Ramos (cell line): ENCODE measurements around the gene ATXN7L1.
"Not testable (repeated sequence)": the region's sequence is repeated elsewhere in the genome, so short reads cannot be mapped to it uniquely, and the experiment has no call there.

ENCODE experiments used
- in situ Hi-C: fragments of 300-500 bp; cut with MboI; formaldehyde crosslinking; loops from one replicate; pipeline ENCODE4 v1.14.3; 2022; ENCODE audit warnings: low sequenced_read_pairs; ENCODE audit not compliant: unreplicated experiment

Gene ATXN7L1

DNA sequence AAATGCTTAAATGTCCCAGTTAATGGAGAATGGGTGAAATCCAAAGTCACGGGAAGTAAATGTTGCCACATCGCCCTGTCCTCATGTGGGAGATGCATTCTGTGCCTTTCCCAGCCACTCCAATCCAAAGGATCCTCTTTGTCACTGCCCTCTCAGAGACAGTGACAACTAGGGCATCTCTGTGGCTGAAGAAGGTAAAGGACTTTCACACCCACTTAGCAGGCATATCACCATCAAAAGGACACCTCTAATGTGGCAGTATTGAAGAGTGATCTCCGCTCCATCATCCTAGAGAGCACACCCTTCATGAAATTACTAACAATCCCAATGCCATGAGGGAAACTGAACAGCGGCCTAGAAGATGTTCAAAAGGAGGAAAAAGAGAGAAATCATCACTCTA, 13.6 kb downstream of the ATXN7L1 start:
- in situ Hi-C loops, result no loop called here

DNA sequence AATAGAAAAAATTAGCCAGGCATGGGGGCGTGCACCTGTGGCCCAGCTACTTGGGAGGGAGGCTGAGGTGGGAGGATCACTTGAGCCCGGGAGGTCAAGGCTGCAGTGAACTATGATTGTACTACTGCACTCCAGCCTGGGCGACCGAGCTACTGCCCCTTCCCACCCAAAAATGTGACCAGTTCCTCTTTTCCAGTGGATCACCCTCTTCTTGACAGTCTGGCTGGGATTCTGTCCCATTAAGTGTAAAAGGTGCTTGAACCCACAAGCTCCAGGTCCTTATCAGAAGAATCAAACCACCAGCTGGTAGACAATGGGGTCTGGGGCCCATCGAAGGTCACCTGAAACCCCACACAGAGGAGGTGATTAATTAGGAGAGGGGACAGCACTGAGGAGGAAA, 14.1 kb downstream of the ATXN7L1 start:
- in situ Hi-C loops, result no loop called here

DNA sequence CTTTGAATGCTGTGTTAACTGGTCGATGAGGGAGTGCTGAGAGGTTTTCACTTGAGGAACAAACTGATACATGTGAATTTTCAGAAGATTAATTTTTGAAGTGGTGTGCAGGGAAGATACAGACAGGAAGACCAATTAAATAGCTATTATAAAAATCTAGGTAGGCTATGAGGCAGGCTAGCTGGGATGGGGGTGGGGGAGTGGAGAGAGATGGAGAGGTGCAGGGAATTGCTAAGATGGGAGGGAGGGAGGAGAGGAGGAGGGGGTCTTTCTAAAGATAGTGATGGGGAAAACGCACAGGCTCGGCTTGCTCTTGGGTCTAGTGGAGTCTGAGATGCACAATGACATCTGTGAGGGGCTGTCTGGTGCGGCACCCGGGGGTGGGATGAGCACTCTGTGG, 15.2 kb downstream of the ATXN7L1 start:
- in situ Hi-C loops, result no loop called here

DNA sequence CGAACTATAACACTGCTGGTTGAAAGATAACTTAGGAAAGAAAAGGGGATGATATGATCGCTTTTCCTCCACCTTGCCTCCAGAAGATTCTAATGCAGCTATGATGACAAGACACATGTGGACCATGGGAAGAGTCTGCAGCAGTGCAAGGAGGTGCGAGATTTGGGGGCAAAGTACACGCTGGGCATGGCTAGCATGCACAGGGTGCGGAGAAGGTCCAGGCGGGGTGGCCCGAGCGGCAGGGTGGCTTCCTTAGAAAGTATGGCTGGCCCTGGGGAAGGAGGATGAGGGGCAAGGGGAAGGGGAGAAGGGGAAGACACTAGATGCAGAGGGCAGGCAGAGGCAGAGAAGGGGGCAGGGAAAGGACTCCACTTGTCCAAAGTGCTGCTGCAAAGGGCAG, 15.6 kb downstream of the ATXN7L1 start:
- in situ Hi-C loops, result no loop called here

DNA sequence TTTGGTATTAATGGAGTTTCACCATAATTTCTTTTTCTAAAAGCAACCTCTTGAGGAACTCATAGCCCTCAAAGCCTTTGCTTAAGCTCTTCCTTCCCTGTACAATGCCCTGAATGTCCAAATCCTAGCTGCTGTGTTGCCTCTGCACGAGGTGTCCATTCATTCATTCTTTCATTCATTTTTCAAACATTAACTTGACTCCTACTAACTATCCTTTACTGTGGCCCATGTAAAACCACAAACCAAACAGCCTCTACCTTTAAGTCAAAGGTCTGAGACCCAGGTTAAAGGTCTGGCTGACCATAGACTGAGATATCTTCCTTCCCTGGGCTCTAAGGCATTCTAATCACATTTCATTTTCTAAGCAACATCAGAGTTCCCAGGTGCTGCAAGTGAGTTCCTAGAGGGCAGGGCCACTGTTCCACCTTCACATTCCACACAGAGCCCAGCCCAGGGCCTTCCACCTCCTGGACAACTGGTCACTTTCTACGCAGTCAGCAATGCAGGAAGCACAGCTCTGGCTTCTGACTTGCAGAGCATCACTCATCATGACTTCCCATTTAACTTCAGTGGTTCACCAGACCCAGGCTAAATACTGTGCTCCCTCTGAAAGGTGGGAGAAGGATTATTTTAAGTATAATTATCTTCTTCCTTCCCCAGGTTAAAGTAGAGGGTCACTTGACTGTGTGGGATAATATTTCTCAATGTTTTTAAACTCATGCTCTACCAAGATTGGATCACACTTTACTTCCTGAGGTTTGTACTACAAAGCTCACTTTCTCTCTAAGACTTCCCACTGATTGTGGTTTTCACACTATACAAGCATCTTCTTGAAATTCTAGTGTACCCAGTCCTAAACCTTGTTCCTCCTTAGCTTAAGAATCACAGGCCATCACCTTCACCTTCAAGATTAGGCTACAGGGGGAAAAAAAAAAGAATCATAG, 19.1 kb downstream of the ATXN7L1 start:
- in situ Hi-C loops, result no loop called here

DNA sequence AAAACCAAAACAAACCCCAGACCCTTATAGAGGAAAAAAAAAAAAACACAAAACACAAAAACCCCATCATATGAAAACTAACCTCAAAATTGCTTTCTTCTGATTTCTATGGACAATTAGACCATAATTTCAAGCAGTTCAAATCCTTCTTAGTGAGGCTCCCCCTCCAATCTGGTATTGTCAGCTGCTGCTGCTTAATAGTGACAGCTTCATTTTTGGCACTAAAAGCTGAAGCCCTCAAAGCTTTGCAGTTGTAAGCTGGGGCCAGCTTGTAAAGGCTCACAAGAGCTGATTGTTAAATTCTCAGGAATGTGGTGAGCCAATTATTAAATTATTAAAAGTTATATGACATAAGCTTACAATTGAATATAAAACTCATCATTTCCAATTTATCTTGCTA, 21.9 kb downstream of the ATXN7L1 start:
- in situ Hi-C loops, result no loop called here

DNA sequence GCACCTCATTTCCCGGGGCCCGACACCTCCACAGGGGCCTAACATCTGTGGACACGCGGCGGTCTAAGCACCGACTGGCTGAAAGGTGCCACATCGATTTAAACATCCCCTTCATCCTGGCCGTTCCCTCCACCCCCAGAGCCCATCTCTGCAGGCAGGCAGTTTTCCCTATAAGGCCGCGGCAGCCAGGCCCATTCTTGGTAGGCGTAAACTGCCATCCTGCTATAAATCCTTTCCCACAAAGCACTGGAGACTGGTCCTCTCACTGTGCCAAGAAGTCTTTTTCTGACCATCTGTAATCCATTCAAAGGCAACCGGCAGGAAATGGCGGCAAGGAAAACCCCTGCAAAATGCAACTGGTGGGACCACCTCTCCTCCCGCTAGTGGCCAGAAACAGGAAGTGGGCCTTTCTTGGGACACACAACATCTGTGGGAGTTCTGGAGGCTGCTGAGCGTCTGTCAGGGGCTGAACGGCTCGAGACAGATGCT, 22.4 kb downstream of the ATXN7L1 start:
- in situ Hi-C loops, result no loop called here

DNA sequence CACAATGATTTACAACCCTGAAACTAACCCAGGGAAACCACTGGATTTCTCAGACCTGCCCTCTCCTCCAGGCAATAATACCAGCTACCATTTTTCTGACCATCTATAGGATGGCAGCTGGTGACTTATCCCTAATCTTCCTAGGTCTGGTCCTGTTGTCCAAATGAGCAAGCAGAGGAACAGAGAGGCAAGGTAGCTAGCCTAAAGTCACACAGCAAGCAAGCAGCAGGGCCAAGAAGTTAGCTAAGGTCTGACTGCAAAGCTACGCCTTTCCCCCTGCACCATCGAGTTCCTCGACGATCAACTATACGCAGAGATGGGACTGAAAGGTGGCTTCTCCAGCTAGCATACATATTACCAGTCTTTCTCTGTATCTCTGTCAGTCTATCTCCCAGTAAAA, 25.3 kb downstream of the ATXN7L1 start:
- in situ Hi-C loops, result no loop called here

DNA sequence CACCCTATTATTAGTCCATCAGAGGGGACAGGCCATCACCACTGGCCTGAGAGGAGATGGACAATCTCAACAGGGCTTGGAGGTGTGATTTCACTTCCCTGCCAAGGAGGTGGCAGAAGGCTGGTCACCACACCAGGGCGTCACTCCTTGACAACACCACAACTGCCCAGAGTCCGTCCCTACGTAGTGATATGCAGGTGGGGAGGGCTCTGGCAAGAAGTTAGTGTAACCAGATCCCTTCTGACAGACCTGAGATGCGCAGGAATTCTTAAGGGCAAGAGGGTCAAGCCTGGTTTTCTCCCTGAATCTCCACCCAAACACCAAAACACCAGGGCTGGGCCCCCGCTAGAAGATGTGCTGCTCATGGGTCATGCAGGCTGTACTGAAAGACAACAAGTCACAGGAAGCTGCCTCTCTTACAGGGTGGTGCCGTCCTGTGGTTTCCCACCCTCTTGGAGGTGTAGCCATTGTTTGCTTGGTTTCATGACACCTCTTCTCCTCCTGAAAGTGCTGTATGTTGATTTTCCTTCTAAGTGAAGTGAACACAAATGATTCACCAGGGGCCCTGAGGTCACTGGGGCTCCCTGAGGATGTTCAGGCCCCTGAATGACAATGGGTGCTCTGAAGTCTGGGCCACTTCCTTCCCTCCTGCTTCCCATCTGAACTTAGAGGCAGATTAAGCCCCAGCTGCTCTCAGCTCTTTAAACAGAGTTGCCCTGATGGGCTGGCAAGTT, 27.1 kb downstream of the ATXN7L1 start:
- in situ Hi-C loops, result no loop called here

DNA sequence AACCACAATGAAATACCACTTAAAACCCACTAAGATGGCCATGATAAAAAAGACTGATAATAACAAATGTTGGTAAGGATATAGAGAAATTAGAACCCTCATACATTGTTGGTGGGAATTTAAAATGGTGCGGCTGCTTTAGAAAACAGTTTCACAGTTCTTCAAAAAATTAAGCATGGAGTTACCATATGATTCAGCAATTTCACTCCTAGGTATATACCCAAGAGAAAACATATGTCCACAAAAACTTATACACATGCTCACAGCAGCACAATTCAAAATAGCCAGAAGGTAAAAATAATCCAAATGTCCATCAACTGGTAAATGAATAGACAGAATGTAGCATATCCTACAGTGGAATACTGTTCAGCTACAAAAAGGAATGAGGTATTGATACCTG, 30.0 kb downstream of the ATXN7L1 start:
- in situ Hi-C loops, result no loop called here

DNA sequence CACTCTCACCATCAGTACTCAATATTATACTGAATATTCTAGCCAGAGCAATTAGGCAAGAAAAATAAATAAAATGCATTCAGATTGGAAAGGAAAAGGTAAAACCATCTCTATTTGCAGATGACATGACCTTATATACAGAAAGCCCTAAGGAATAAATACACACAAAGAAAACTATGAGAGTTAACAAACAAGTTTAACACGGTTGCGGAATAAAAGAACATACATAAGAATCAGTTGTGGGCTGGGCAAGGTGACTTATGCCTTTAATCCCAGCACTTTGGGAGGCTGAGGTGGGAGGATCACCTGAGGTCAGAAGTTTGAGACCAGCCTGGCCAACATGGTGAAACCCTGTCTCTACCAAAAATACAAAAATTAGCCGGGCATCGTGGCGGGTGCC, 31.7 kb downstream of the ATXN7L1 start:
- in situ Hi-C loops, result not testable (repeated sequence)

DNA sequence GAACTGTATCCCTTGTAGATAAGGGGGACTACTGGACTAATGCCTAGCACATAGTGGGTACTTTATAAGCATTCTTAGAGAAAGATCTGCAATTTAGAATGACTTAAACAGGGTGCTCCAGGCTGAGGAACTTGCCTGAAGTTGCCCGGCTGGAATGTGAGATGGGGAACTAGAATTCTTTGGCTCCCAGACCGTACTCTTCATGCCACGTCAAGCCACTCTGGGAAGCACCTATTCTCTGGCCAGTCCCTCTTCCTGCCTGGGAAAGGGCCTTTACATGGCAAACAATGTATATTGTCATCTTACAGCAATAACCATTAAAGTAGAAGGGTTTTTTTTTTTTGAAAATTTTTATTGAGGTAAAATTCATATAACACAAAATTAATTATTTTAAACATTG, 34.5 kb downstream of the ATXN7L1 start:
- in situ Hi-C loops, result no loop called here

DNA sequence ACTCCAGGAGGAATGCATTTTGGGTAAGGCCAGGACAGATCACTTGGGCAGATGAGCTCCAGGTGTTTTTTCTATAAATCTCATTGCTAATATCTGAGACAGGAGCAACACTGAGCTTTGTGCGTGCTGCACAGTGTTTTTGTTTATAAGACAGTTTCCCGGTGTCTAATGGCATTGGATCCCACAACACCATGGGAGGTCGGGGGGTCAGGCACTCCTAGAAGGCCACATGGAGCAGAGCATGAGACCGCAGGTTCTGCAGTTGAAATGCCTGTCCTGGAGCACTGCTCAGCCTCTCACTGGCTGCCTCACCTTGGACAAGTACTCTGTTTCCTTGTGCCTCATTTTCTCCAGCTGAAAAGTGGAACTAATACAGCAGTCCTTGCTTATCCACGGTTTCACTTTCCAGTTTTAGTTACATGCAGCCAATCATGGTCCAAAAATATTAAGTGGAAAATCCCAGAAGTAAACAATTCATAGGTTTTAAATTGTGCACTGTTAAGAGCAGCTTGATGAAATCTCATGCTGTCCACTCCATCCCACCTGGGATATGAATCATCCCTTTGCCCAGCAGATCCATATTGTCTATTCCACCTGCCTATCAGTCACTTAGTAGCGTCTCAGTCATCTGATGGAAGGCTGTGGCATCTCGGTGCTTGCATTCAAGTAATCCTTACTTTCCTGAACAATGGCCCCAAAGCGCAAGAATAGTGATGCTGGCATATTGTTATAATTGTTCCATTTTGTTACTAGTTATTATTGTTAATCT, 35.2 kb downstream of the ATXN7L1 start:
- in situ Hi-C loops, result no loop called here

DNA sequence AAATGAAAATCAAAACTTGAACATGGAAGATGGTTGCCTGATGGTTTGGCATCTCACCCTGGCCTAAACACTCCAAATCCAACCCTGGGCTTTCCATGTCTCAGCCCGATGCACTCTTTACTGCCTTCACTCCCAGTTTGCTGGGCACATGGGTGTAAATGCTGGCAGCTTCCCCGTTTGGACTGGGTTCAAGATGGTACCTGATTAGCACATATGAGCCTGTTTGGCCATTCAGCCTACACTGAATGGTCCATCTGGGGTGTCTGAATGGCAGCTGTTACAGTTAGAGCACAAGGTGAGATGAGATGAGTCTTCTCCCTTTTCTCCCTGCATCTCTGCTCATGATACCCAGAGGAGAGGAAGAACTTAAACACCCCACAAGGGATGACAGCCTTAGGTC, 37.1 kb downstream of the ATXN7L1 start:
- in situ Hi-C loops, result no loop called here

DNA sequence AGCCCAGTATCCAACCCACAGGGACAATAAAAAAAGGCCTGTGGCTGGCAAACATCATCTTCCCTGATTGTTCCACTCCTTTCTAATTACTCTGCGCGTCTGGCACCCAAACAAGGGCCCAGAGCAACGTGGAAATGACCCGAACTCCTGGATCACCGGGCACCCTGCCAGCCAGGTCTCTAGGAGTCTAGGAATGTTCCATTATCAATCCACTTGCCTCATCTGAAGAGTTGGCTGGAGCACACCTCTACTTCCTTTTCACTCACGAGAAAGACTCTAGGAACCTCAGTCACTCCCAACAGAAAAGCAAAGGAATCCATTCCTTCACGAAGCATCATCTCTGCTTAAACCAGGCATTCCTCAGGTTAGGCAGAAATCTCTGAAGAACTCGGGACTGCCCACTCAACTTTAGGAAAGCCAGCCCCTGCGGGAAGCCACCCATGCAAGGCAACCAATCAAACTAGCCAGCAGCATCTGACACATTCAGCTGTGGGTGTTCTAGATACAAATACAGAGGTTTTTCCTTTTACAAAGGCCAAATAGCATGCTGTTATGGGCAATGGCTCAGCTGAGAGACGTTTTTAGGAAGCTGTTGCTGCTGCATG, 37.7 kb downstream of the ATXN7L1 start:
- in situ Hi-C loops, result no loop called here

DNA sequence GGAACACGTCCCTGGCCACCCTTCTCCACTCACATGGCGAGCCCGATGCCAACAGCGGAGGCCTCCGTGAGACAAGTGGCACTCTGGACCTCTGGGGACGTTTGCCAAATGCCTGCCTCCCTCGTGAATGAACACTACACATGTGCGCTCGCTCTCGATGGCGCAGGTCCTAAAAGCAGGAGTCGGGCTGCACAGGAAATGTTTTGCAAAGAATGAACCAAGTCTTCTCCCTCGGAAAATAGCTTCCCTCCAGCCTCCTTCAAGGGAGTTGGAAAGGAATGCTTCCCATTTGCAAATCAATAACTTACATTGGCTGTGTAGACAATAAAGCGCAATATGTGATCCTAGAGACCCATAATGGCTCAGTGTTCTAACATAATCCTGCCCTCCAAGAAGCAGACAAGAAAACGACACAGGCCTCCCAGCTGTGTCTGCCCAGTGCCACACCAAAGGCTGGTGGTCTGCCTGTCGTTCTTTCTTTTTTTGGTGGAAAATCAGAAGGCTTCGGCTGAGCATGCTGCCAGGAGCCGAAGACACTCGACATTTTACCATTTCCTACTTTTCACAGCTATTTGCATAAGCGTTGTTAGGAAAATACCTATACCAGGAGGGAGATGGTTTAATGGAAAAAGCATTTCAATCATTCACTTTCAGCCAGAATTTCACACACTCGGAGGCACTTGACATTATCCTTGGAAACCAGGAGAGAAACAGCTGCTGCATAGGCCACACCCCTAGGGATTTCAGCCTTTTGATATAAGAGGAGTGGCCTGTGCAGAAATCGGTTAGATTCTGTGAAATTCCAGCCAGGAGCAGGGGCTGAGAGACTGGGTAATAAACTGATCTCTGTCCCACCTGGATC, 38.4 kb downstream of the ATXN7L1 start:
- in situ Hi-C loops, result no loop called here

DNA sequence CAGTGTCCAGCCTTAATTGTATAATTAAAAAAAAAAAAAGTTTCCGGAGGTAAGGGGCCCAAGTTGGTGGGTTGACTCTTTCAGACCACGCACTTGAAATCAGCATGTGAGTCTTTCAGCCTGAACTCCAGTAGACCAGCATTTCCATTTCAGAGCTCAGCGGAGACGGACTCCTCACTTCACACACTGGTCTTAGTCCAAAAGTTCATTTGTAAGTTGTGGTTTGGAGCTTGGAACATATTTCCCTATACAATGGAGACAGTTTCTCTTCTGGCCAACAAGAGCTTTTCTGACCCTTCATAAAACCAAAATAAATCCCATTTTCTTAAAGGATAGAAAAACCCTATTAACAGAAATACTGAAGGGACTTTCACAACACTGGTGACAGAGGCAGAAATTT, 41.0 kb downstream of the ATXN7L1 start:
- in situ Hi-C loops, result no loop called here

DNA sequence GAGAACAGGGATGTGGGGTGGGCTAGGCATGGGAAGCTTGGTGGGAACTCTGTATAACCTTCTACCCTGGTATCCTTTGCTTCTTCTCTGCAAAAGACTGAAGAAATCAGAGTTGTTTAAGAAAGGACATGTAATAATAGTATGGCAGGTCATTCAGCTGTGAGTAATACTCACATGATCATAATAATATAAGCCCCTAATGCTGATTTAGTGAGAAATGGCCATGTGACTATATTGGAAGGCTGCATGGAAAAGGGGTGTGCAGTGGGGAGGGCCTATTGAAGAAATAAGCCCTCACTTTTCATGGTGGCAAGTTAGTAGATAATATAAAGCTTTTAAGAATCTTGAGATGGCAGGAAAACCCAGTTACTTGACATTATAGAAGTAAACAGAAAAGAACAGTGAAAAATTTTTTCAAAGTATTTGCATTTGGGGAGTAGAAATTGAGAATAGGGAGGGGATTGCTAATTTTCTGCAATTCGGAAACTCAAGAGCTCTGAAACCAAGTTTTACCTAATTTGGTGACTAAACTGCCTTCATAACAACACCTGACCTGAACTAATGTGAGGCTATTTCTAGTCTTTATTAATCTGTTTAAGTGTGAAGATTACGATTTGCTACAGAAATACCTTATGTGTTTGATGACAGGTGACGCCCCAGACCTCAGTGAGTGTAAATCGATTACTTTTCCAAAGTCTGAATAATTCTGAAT, 44.4 kb downstream of the ATXN7L1 start:
- in situ Hi-C loops, result no loop called here

DNA sequence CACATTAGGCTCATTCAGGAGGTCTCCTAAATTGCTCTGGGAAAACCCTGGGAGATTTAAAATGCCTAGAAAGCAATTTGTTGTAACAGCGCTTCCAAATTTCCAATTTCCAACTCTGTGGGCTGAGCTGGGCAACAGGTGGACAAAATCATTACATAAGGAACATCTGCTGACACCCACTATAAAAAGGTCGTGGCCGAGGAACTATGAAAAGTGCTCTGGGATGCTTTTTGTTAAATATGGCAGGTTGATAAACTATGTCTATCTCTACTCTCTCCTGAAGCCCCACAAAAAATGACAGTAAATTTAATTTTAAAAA, 45.1 kb downstream of the ATXN7L1 start:
- in situ Hi-C loops, result no loop called here
